Stomach (tissue), 9 donors: ENCODE results near the gene NRG3. TPM values are rescaled to one million over a fixed set of nuclear protein-coding genes. Genes with fewer than 3 reads are reported as not detected.

Experiments used
- DNase-seq, 2 donors: peaks; one replicate each; pipeline versions ENCODE4 v3.0.0 to v3.0.0-alpha.2; 2013 to 2019
- H3K27ac ChIP-seq, 5 donors: fragments of 200-600 bp in 4 of 5; sonication (generic) in 4 of 5; one replicate each; pipeline ENCODE4 v1.5.1; 2013 to 2019; ENCODE audit warnings: mild to moderate bottlenecking in 1 of 5, moderate library complexity in 1 of 5
- H3K27me3 ChIP-seq, 3 donors: fragments of 200-600 bp; sonication (generic); one replicate each; pipeline ENCODE4 v1.5.1; 2017 to 2019; ENCODE audit warnings: mixed run types in 1 of 3
- H3K36me3 ChIP-seq, 4 donors: fragments of 200-600 bp; sonication (generic); 1 replicate in 3 of 4; 2 replicates in 1 of 4; pipeline ENCODE4 v1.5.1; 2016 to 2019
- H3K4me1 ChIP-seq, 4 donors: fragments of 200-600 bp; sonication (generic); one replicate each; pipeline ENCODE4 v1.5.1; 2016 to 2019
- H3K4me3 ChIP-seq, 4 donors: fragments of 200-600 bp; sonication (generic) in 3 of 4; one replicate each; pipeline ENCODE4 v1.5.1; 2016 to 2019; ENCODE audit warnings: mild to moderate bottlenecking in 1 of 4
- H3K9me3 ChIP-seq, 4 donors: fragments of 200-600 bp; sonication (generic); one replicate each; pipeline ENCODE4 v1.5.1; 2016 to 2019
- EP300 ChIP-seq: sonication (generic); formaldehyde crosslinking; IDR thresholded peaks from one replicate; pipeline ENCODE4 v1.6.1; 2017; ENCODE audit warnings: antibody characterized with exemption
- POLR2A ChIP-seq, 4 donors: fragments of 450-650 bp; IDR thresholded peaks; one replicate each; pipeline ENCODE4 v1.6.1; 2016; ENCODE audit warnings: antibody characterized with exemption in 4 of 4, control low read depth in 2 of 4, mild to moderate bottlenecking in 1 of 4, moderate library complexity in 1 of 4
- POLR2AphosphoS5 ChIP-seq, 3 donors: sonication (generic); formaldehyde crosslinking; IDR thresholded peaks; one replicate each; pipeline ENCODE4 v1.6.1; 2016; ENCODE audit warnings: antibody characterized with exemption in 3 of 3
- WGBS, 5 donors: extraction: QIAGEN DNeasy Blood & Tissue Kit in 3 of 5; methylation state at CpG; one replicate each; pipeline versions ENCODE4 v1.1.5 to v1.1.7; 2013 to 2018; 5-methylcytosine and 5-hydroxymethylcytosine counted together
- intact Hi-C: fragments of 100-400 bp; cut with DNase I; formaldehyde crosslinking; loops from one replicate; pipeline ENCODE4 v1.15.1; 2023; ENCODE audit warnings: low total_unique reads
- polyA plus RNA-seq, 3 donors: library from polyadenylated mRNA; stranded (reverse); fragments of 200-250 nt; gene quantifications; one replicate each; pipeline ENCODE4 v1.2.3, GENCODE V29; 2013
- total RNA-seq, 5 donors: library from RNA; depleted of rRNA; stranded (reverse); fragments of >200 nt; gene quantifications; one replicate each; pipeline versions ENCODE4 v1.1.0 to v1.2.3, GENCODE V29; 2014 to 2016
- TF ChIP-seq, protein P1 (sequence below), 7 experiments: fragments of 450-650 bp in 4 of 7; fragments of 200-600 bp in 3 of 7; sonication (generic) in 3 of 7; IDR thresholded peaks; one replicate each; pipeline ENCODE4 v1.5.1; 2016 to 2019; ENCODE audit warnings: antibody characterized with exemption in 7 of 7, control low read depth in 2 of 7, mild to moderate bottlenecking in 1 of 7
- donor health status: healthy with polysubstance abuse.
- donor health status: Bipolar disorder and iron deficiency.
- donor health status: healthy.

NRG3 gene
- total and polyA plus RNA-seq, 8 donors = 0.08 to 2.5 (median 0.52) TPM; not detected in 4

DNA sequence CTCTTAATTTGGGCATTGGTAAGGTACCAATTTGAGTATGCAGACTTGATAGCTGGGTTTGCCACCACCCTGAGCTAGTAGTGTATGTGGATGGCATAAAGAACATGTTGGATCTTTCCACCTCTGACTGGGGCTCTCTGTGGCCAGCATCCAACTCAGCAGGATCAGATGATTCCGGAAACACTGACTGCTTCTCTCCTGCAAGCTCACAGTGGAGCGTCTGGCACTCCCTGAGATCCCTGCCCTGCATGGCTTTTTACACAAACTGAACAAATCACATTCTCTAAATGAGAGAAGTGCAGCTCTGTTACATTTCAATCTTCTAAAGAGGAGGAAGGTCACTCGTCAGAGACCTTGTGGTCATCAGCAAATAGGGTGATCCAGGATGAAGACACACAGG, 1057.5 kb downstream of the NRG3 start:
- no peaks in the 10 kb centered on the region for H3K9me3 ChIP-seq
- intact Hi-C loops = no loop called here
- H3K36me3 ChIP-seq = no peaks in the 10 kb centered on the region
- 52 to 84% (median 68%) methylated on average over 3 of the region's 3 CpGs for WGBS, 5 donors
- TF ChIP-seq EP300 = no peak
- no peak for TF ChIP-seq POLR2AphosphoS5 (IDR thresholded peaks at IDR 0.05)
- no peak for TF ChIP-seq POLR2A (IDR thresholded peaks at IDR 0.05)
- TF ChIP-seq, protein P1, sequence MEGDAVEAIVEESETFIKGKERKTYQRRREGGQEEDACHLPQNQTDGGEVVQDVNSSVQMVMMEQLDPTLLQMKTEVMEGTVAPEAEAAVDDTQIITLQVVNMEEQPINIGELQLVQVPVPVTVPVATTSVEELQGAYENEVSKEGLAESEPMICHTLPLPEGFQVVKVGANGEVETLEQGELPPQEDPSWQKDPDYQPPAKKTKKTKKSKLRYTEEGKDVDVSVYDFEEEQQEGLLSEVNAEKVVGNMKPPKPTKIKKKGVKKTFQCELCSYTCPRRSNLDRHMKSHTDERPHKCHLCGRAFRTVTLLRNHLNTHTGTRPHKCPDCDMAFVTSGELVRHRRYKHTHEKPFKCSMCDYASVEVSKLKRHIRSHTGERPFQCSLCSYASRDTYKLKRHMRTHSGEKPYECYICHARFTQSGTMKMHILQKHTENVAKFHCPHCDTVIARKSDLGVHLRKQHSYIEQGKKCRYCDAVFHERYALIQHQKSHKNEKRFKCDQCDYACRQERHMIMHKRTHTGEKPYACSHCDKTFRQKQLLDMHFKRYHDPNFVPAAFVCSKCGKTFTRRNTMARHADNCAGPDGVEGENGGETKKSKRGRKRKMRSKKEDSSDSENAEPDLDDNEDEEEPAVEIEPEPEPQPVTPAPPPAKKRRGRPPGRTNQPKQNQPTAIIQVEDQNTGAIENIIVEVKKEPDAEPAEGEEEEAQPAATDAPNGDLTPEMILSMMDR (IDR thresholded peaks at IDR 0.05) = no peak
- DNase-seq = no peak
- no peak overlapping the region for H3K27ac ChIP-seq
- H3K4me3 ChIP-seq = no peak overlapping the region
- no peaks in the 10 kb centered on the region for H3K27me3 ChIP-seq
- H3K4me1 ChIP-seq = no peaks in the 10 kb centered on the region

DNA sequence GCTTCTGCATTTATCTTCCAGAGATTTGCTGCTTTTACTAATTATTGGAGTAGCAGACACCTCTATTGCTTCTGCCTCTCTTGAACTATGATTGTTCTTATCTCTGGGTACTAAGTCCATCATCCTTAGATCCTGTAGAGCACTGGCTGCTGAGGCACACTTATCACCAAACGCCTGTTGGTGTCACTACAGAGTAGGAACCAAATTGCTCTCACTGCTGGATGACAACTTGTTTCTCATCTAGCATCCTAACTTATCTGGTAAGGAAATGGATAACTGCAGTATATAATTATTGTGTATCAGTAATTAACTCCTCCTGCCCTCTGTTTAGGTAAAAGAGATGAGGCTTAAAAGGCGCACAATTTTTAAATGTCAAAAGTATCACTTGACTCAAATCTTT, 1059.4 kb downstream of the NRG3 start:
- DNase-seq = no peak
- intact Hi-C loops = no loop called here
- Histone ChIP-seq H3K27ac (no peak overlapping the region), H3K27me3 (no peaks in the 10 kb centered on the region), H3K4me3 (no peak overlapping the region), H3K9me3 (no peaks in the 10 kb centered on the region), H3K36me3 (no peaks in the 10 kb centered on the region), H3K4me1 (no peaks in the 10 kb centered on the region)
- 63 to 73% (median 69%) methylated on average over 2 of the region's 2 CpGs for WGBS, 5 donors
- TF ChIP-seq POLR2A (IDR thresholded peaks at IDR 0.05) (no peak), EP300 (no peak), POLR2AphosphoS5 (IDR thresholded peaks at IDR 0.05) (no peak)
- TF ChIP-seq, protein P1 (IDR thresholded peaks at IDR 0.05) = no peak

DNA sequence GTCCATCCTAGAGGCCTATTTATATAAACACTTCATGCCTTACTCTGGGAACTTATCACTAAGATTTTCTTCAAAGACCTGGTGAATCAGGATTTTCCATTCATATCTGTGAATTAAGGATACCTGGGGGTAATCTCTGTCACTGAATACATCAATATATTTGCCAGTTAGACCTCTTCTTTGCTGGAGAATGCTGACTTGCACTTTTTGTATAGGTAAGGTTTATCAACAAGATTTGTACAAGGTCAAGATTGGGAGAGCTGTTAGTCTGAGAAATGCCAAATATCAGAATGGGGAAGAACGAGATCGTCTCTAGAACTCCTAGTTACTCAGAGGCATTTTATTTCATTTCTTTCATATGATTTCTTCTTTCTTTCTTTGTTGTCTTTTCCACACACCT, 1060.0 kb downstream of the NRG3 start:
- DNase-seq = no peak
- 41 to 83% (median 58%) methylated on average over 2 of the region's 2 CpGs for WGBS, 5 donors
- no peaks in the 10 kb centered on the region for H3K27me3 ChIP-seq
- no peaks in the 10 kb centered on the region for H3K36me3 ChIP-seq
- no peaks in the 10 kb centered on the region for H3K4me1 ChIP-seq
- intact Hi-C loops = no loop called here
- H3K27ac ChIP-seq = no peak overlapping the region
- TF ChIP-seq POLR2A (IDR thresholded peaks at IDR 0.05) = no peak
- TF ChIP-seq, protein P1 (IDR thresholded peaks at IDR 0.05) = no peak
- TF ChIP-seq EP300 = no peak
- TF ChIP-seq POLR2AphosphoS5 (IDR thresholded peaks at IDR 0.05) = no peak
- H3K4me3 ChIP-seq = no peak overlapping the region
- no peaks in the 10 kb centered on the region for H3K9me3 ChIP-seq

DNA sequence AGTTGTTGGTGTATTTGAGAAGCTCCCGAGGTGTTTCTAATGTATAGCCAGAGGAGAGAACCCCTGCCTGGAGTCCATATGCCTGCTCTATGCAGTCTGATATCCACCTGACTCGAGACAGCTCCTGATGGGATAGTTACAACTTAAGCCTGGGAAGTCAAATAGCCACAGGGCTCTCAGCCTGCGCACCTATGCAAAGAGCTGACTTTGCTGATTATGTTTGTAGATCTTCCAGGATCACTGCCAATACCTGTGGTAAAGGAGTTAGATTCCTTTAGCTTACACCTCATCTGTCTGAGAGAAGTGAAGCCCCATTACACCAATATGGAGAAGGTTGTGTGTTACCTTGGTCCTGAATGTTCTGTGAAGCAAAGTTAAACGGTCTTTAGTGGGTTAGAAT, 1063.3 kb downstream of the NRG3 start:
- H3K27me3 ChIP-seq = no peaks in the 10 kb centered on the region
- no peaks in the 10 kb centered on the region for H3K4me1 ChIP-seq
- H3K9me3 ChIP-seq = no peaks in the 10 kb centered on the region
- no peak for DNase-seq
- TF ChIP-seq POLR2AphosphoS5 (IDR thresholded peaks at IDR 0.05) = no peak
- H3K27ac ChIP-seq = no peak overlapping the region
- no peaks in the 10 kb centered on the region for H3K36me3 ChIP-seq
- 41 to 67% (median 55%) methylated on average over 4 of the region's 4 CpGs for WGBS, 5 donors
- H3K4me3 ChIP-seq = no peak overlapping the region
- intact Hi-C loops = no loop called here

DNA sequence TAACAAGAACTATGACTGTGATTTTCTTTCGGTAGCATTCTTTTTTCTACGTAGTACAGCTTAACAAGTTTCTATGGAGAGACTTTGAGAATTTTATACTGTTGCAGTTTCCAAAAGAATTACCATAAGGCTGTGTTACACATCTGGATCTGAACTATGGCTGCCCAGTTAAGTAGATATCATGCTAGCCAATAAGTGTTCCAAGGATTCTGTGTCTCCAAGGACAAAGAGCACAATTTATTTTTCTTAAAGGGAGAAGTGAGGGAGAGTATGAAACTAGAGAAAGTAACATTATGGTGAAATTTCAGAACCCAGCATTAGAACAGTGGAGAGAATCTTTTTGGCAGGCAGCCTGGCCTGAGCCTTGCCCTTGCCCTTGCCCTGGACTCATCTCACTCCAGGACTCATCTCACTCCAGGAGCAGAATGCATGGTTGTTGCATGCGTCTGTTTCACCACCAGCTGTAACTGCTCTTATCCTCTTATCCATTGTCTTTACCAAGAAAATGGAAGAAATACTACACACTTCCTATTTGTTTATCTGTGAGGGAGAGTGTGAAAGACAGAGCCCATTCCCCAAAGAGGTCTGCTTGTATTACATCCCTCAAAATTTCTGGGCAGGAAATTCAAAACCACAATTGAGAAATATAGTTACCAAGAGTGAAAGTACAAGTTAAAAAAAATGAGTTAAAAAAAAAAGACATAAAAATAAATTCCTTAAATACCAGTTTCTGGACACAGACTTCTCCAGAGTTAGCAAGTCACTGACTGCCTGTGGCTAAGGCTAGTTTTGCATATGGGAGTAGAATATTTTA, 1067.5 kb downstream of the NRG3 start:
- intact Hi-C loops = no loop called here
- DNase-seq = peak in 1 of 2 donors; percentile 52
- no peaks in the 10 kb centered on the region for H3K27me3 ChIP-seq
- no peak for TF ChIP-seq EP300
- TF ChIP-seq POLR2AphosphoS5 (IDR thresholded peaks at IDR 0.05) = no peak
- TF ChIP-seq, protein P1 (IDR thresholded peaks at IDR 0.05) = no peak
- TF ChIP-seq POLR2A (IDR thresholded peaks at IDR 0.05) = no peak
- no peaks in the 10 kb centered on the region for H3K4me1 ChIP-seq
- H3K4me3 ChIP-seq = no peak overlapping the region
- WGBS, 5 donors = 78 to 83% (median 81%) methylated on average over 3 of the region's 3 CpGs
- H3K9me3 ChIP-seq = peaks cover 0 to 13% (median 7%) of the 10 kb centered on the region in 4 donors
- no peaks in the 10 kb centered on the region for H3K36me3 ChIP-seq
- H3K27ac ChIP-seq = no peak overlapping the region
